Measurements from ENCODE around the gene ATRX.
A peak's percentile ranks its signal among the peaks of the same experiment; 100 is the strongest.

GRCh38 chrX:77622233-77622632, 163.8 kb downstream of the ATRX start:
- TF ChIP-seq CTCF (IDR thresholded peaks at IDR 0.05; ENCODE audit: control extremely low read depth in 1 of 3, insufficient read depth in 1 of 3, low read depth in 1 of 3, low read length in 3 of 3): no peak
- TF ChIP-seq SIN3A (conservative IDR thresholded peaks at IDR 0.05 in 1 of 2, IDR thresholded peaks at IDR 0.05 in 1 of 2; ENCODE audit: low read depth in 1 of 2, low read length in 2 of 2): no peak
- TF ChIP-seq KDM1A (IDR thresholded peaks at IDR 0.05; ENCODE audit: borderline replicate concordance, low read length): no peak
- no peak for TF ChIP-seq CHD2 (IDR thresholded peaks at IDR 0.05; ENCODE audit: low read length)
- no peak for TF ChIP-seq RNF2 (IDR thresholded peaks at IDR 0.05; ENCODE audit: borderline replicate concordance, low read depth, low read length, missing control alignments, poor library complexity, severe bottlenecking)
- no peak for TF ChIP-seq YY1 (IDR thresholded peaks at IDR 0.05; ENCODE audit: low read depth, low read length)
- TF ChIP-seq MAX (IDR thresholded peaks at IDR 0.05): no peak
- TF ChIP-seq EZH2 (IDR thresholded peaks at IDR 0.05; ENCODE audit: low read depth, low read length, severe bottlenecking): no peak
- no peak for TF ChIP-seq GABPA (IDR thresholded peaks at IDR 0.05; ENCODE audit: borderline replicate concordance, insufficient read depth, low read length)
- TF ChIP-seq POLR2A (IDR thresholded peaks at IDR 0.05; ENCODE audit: control extremely low read depth in 1 of 2, low read depth in 2 of 2, low read length in 2 of 2): no peak
- TF ChIP-seq KDM5A (IDR thresholded peaks at IDR 0.05; ENCODE audit: low read length): no peak
- TF ChIP-seq RFX5 (IDR thresholded peaks at IDR 0.05; ENCODE audit: borderline replicate concordance, low read depth, low read length): 0 out of 2 replicates have a peak, but pooled peaks have one; percentile 45
- TF ChIP-seq TEAD4 (IDR thresholded peaks at IDR 0.05; ENCODE audit: low read depth, low read length): no peak
- TF ChIP-seq MAFK (IDR thresholded peaks at IDR 0.05; ENCODE audit: low read depth, low read length): no peak

Measured in H1 (cell line).